Endothelial cell of umbilical vein (primary cell): ENCODE results near the gene OR52K2. TPM values are rescaled to one million over a fixed set of nuclear protein-coding genes. Genes with fewer than 3 reads are reported as not detected.

ENCODE experiments used
- BruUV-seq: library from RNA; stranded (reverse); fragments of 400-500 nt; replicated peaks from 2 replicates; lab custom pipeline; 2021; lab: Mats Ljungman, UMichigan
- CTCF ChIA-PET: fragments of 300-600, 350-600 bp; sonication (Branson Sonifier 250); formaldehyde crosslinking; loops from one replicate; lab custom pipeline; 2021; ENCODE audit warnings: antibody characterized with exemption, inconsistent platforms; lab: Charles Lee
- POLR2A ChIA-PET: fragments of 300-600, 350-600 bp; sonication (Branson Sonifier 250); formaldehyde crosslinking; loops from one replicate; lab custom pipeline; 2021; ENCODE audit warnings: antibody characterized with exemption, inconsistent platforms; lab: Charles Lee
- DNase-seq: peaks from one replicate; pipeline ENCODE4 v3.0.0-alpha.2; 2011; ENCODE audit warnings: low read depth, low spot score
- FAIRE-seq: peaks from 2 replicates; lab custom pipeline; 2011; peaks lifted over from hg19 to GRCh38; lab: Jason Lieb, UNC
- H2AFZ ChIP-seq: 2 replicates; pipeline ENCODE4 v1.6.0; 2012; ENCODE audit warnings: low read depth, low read length, control low read depth, inconsistent platforms
- H3K27ac ChIP-seq: 2 replicates; pipeline ENCODE4 v1.5.1; 2011; ENCODE audit warnings: low read depth, mild to moderate bottlenecking, control low read depth, low read length, moderate library complexity; ENCODE audit not compliant: insufficient read depth
- H3K27me3 ChIP-seq, 2 experiments: 2 replicates each; pipeline versions ENCODE4 v1.6.0 to v1.6.1; 2011; ENCODE audit warnings: low read length in 2 of 2, mixed read lengths in 1 of 2; ENCODE audit not compliant: control insufficient read depth in 2 of 2, insufficient read depth in 2 of 2
- H3K36me3 ChIP-seq, 2 experiments: 2 replicates in 1 of 2; 3 replicates in 1 of 2; pipeline ENCODE4 v1.5.1; 2011; ENCODE audit warnings: low read length in 2 of 2, mild to moderate bottlenecking in 1 of 2, moderate library complexity in 1 of 2; ENCODE audit not compliant: control insufficient read depth in 2 of 2, insufficient read depth in 2 of 2; ENCODE audit errors: extremely low read depth in 1 of 2
- H3K4me1 ChIP-seq: 3 replicates; pipeline ENCODE4 v1.5.1; 2011; ENCODE audit warnings: mild to moderate bottlenecking, low read length; ENCODE audit not compliant: control insufficient read depth, insufficient read depth; ENCODE audit errors: extremely low read depth
- H3K4me2 ChIP-seq: 2 replicates; pipeline ENCODE4 v1.6.1; 2011; ENCODE audit warnings: low read length, control low read depth, mixed read lengths; ENCODE audit not compliant: insufficient read depth
- H3K4me3 ChIP-seq, 3 experiments: fragments of 200-600 bp in 1 of 3; sonication (generic), shearing (Covaris generic) in 1 of 3; replicated peaks in 1 of 3; 2 replicates each; pipeline ENCODE4 v1.5.1; 2011 to 2016; ENCODE audit warnings: control low read depth in 3 of 3, low read length in 3 of 3, mild to moderate bottlenecking in 2 of 3, inconsistent platforms in 1 of 3, low read depth in 1 of 3, moderate library complexity in 1 of 3; ENCODE audit not compliant: insufficient read depth in 1 of 3
- H3K79me2 ChIP-seq: 2 replicates; pipeline ENCODE4 v1.6.0; 2012; ENCODE audit warnings: low read length, inconsistent platforms; ENCODE audit not compliant: control insufficient read depth, insufficient read depth
- H3K9ac ChIP-seq: replicated peaks from 2 replicates; pipeline ENCODE3; 2011; ENCODE audit warnings: low read length, control low read depth; ENCODE audit not compliant: insufficient read depth; ENCODE audit errors: extremely low read depth
- H3K9me1 ChIP-seq: replicated peaks from 3 replicates; pipeline ENCODE4 v1.6.0; 2011; ENCODE audit warnings: mild to moderate bottlenecking, low read length; ENCODE audit not compliant: control insufficient read depth, insufficient read depth; ENCODE audit errors: extremely low read depth
- H3K9me3 ChIP-seq: replicated peaks from 2 replicates; pipeline ENCODE4 v1.5.1; 2012; ENCODE audit warnings: low read length, inconsistent platforms; ENCODE audit not compliant: control insufficient read depth, insufficient read depth
- H4K20me1 ChIP-seq: replicated peaks from 2 replicates; pipeline ENCODE3; 2011; ENCODE audit warnings: mild to moderate bottlenecking, low read length; ENCODE audit not compliant: control insufficient read depth, insufficient read depth; ENCODE audit errors: extremely low read depth
- CTCF ChIP-seq, 2 donors: IDR thresholded peaks; 1 replicate in 1 of 2; 2 replicates in 1 of 2; pipeline ENCODE4 v1.5.1; 2011; ENCODE audit warnings: low read length in 2 of 2, mild to moderate bottlenecking in 2 of 2, moderate library complexity in 2 of 2, control low read depth in 1 of 2, inconsistent platforms in 1 of 2, low read depth in 1 of 2; ENCODE audit not compliant: insufficient read depth in 1 of 2; ENCODE audit errors: extremely low read depth in 1 of 2
- EZH2 ChIP-seq: IDR thresholded peaks from 2 replicates; pipeline ENCODE4 v1.6.1; 2012; ENCODE audit warnings: borderline replicate concordance, low read depth, mild to moderate bottlenecking, moderate library complexity, low read length, inconsistent platforms; ENCODE audit not compliant: severe bottlenecking
- FOS ChIP-seq: IDR thresholded peaks from 2 replicates; pipeline ENCODE4 v1.6.1; 2011; ENCODE audit warnings: mild to moderate bottlenecking, low read length, moderate library complexity, borderline replicate concordance; ENCODE audit not compliant: insufficient read depth
- GATA2 ChIP-seq: IDR thresholded peaks from 2 replicates; pipeline ENCODE4 v1.7.0; 2011; ENCODE audit warnings: low read depth, mild to moderate bottlenecking, moderate library complexity, mixed read lengths, low read length; ENCODE audit not compliant: insufficient read length, insufficient read depth
- JUN ChIP-seq: IDR thresholded peaks from 2 replicates; pipeline ENCODE4 v1.6.1; 2011; ENCODE audit warnings: borderline replicate concordance, low read depth; ENCODE audit not compliant: insufficient read length, insufficient read depth
- MAX ChIP-seq: IDR thresholded peaks from 2 replicates; pipeline ENCODE4 v1.6.1; 2011; ENCODE audit not compliant: insufficient read depth, insufficient read length
- MYC ChIP-seq: IDR thresholded peaks from one replicate; pipeline ENCODE4 v1.6.1; 2011; ENCODE audit warnings: mild to moderate bottlenecking, low read depth, low read length
- POLR2A ChIP-seq: IDR thresholded peaks from 2 replicates; pipeline ENCODE4 v1.6.1; 2012; ENCODE audit warnings: low read depth, mild to moderate bottlenecking, control low read depth, low read length
- POLR2AphosphoS5 ChIP-seq: IDR thresholded peaks from 2 replicates; pipeline ENCODE4 v1.6.1; 2012; ENCODE audit warnings: low read depth, mild to moderate bottlenecking, control low read depth, low read length, moderate library complexity; ENCODE audit not compliant: insufficient read depth
- dilution Hi-C: fragments of 300-500 bp; cut with MboI; formaldehyde crosslinking; loops from one replicate; pipeline ENCODE4 v1.15.0; 2019; ENCODE audit warnings: low sequenced_read_pairs; ENCODE audit not compliant: extremely low pct_ligation_motif_present
- intact Hi-C: fragments of 100-400 bp; cut with micrococcal nuclease; formaldehyde crosslinking; loops from one replicate; pipeline ENCODE4 v1.10.0; 2022
- polyA plus RNA-seq, 4 experiments: library from polyadenylated mRNA; depleted of rRNA in 3 of 4; stranded (reverse) in 3 of 4; unstranded in 1 of 4; fragments of >200 nt; gene quantifications; 2 replicates each; pipeline versions ENCODE4 v1.2.1 to v1.2.3, GENCODE V29; 2011 to 2012; ENCODE audit warnings: missing spikeins in 1 of 4
- total RNA-seq: library from RNA; stranded (reverse); gene quantifications from 2 replicates; pipeline ENCODE4 v1.2.3, GENCODE V29; 2021

Gene OR52K2
- total and polyA plus RNA-seq, 2 donors (not counting 3 experiments of a cell fraction or from before 2014, with no cell fraction given): not detected

DNA sequence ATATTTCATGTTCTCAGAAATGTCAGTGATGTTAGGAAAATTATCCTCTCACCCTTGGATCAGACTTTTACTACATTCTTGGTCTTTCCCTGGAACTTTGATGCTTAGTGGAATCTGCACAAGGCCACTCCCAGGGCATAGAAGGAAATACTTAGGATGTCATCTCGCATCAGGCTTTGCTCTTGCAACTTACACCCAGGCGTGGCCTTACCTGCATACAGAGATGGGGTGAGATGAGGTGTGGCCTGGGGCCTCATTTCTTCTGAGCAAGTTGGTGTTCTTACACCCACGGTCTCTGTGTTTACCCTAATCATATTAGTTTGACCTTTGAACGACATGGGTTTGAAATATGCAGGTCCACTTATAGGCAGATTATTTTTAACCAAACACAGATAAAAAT, 19.0 kb upstream of the OR52K2 start:
- Histone ChIP-seq H3K36me3 (no peaks in the 10 kb centered on the region), H3K79me2 (no peaks in the 10 kb centered on the region), H3K4me1 (no peaks in the 10 kb centered on the region), H4K20me1 (no peaks in the 10 kb centered on the region), H3K27ac (no peak overlapping the region), H3K4me2 (no peak overlapping the region), H3K4me3 (no peak overlapping the region), H3K27me3 (no peaks in the 10 kb centered on the region), H2AFZ (no peak overlapping the region), H3K9ac (no peak overlapping the region), H3K9me3 (no peaks in the 10 kb centered on the region), H3K9me1 (no peaks in the 10 kb centered on the region)
- intact Hi-C loops (no loop called here), dilution Hi-C loops (no loop called here)
- FAIRE-seq (no peak), DNase-seq (no peak)
- BruUV-seq: no TSS peak
- ChIA-PET POLR2A (no interaction called here), CTCF (no interaction called here)
- no peak for TF ChIP-seq GATA2
- no peak for TF ChIP-seq MYC
- no peak for TF ChIP-seq CTCF (IDR thresholded peaks at IDR 0.05; ENCODE audit: extremely low read depth in 1 of 2, insufficient read depth in 1 of 2, low read depth in 1 of 2, low read length in 2 of 2)
- TF ChIP-seq EZH2: no peak
- TF ChIP-seq POLR2A: no peak
- TF ChIP-seq MAX: no peak

DNA sequence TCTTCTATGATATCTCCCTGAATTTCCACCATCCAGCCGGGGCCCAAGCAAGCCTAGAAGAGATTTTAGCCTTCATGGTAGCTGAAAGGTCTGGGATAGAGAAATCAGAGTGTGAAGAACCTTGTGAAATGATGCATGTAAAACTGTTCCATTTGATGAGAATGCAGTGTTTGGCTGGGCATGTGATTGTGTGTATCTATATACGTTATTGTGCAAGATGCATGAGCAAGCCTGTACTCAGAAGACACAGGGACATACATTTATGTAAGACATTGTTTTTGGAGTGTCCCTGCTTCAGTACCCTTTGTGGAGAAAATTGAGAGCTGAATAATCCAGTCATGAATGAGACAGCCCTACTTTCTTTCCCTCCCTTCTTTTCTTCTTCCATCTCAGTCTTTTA, 15.2 kb upstream of the OR52K2 start:
- Histone ChIP-seq H3K9ac (no peak overlapping the region), H2AFZ (no peak overlapping the region), H3K27me3 (peaks cover 0 to 2% of the 10 kb centered on the region in 2 experiments), H3K4me2 (no peak overlapping the region), H3K4me1 (no peaks in the 10 kb centered on the region), H4K20me1 (no peaks in the 10 kb centered on the region), H3K9me1 (no peaks in the 10 kb centered on the region), H3K36me3 (no peaks in the 10 kb centered on the region), H3K27ac (no peak overlapping the region), H3K79me2 (no peaks in the 10 kb centered on the region), H3K9me3 (no peaks in the 10 kb centered on the region), H3K4me3 (no peak overlapping the region)
- no TSS peak for BruUV-seq
- DNase-seq (no peak), FAIRE-seq (no peak)
- intact Hi-C loops: no loop called here
- CTCF ChIA-PET: no interaction called here
- dilution Hi-C loops: no loop called here
- TF ChIP-seq EZH2: no peak
- no peak for TF ChIP-seq MYC
- no peak for TF ChIP-seq POLR2A
- no peak for TF ChIP-seq GATA2
- TF ChIP-seq FOS: no peak
- no peak for TF ChIP-seq MAX
- TF ChIP-seq JUN: no peak
- no peak for TF ChIP-seq POLR2AphosphoS5
- no peak for TF ChIP-seq CTCF (IDR thresholded peaks at IDR 0.05; ENCODE audit: extremely low read depth in 1 of 2, insufficient read depth in 1 of 2, low read depth in 1 of 2, low read length in 2 of 2)
- POLR2A ChIA-PET: no interaction called here
